Mesendoderm (in vitro differentiated cells): Measurements from ENCODE around the gene PDE4D.

Experiments
- DNase-seq: peaks from one replicate; pipeline ENCODE4 v3.0.0; 2013
- H2AK5ac ChIP-seq: 2 replicates; pipeline ENCODE4 v1.6.1; 2013; ENCODE audit warnings: low read length, inconsistent platforms
- H2BK120ac ChIP-seq: 2 replicates; pipeline ENCODE4 v1.6.1; 2013; ENCODE audit warnings: low read depth, mild to moderate bottlenecking, low read length, moderate library complexity, mixed read lengths
- H2BK15ac ChIP-seq: replicated peaks from 2 replicates; pipeline ENCODE4 v1.6.1; 2013; ENCODE audit warnings: low read depth, mild to moderate bottlenecking, moderate library complexity
- H2BK5ac ChIP-seq: 2 replicates; pipeline ENCODE4 v1.6.1; 2013; ENCODE audit warnings: low read length, inconsistent platforms
- H3K18ac ChIP-seq: 2 replicates; pipeline ENCODE4 v1.6.1; 2013; ENCODE audit warnings: mild to moderate bottlenecking, low read length, mixed read lengths
- H3K23ac ChIP-seq: one replicate; pipeline ENCODE4 v1.6.1; 2013; ENCODE audit warnings: low read length
- H3K27ac ChIP-seq: 2 replicates; pipeline ENCODE4 v1.5.1; 2013; ENCODE audit warnings: low read depth, mild to moderate bottlenecking, inconsistent platforms, low read length, moderate library complexity
- H3K27me3 ChIP-seq: 2 replicates; pipeline ENCODE4 v1.6.1; 2013; ENCODE audit warnings: low read length, control low read depth, mild to moderate bottlenecking, inconsistent platforms; ENCODE audit not compliant: insufficient read depth, poor library complexity
- H3K36me3 ChIP-seq: 2 replicates; pipeline ENCODE4 v1.6.1; 2013; ENCODE audit warnings: low read length, inconsistent platforms; ENCODE audit not compliant: control insufficient read depth, insufficient read depth
- H3K4ac ChIP-seq: one replicate; pipeline ENCODE4 v1.6.1; 2013; ENCODE audit warnings: low read depth, mild to moderate bottlenecking, low read length, moderate library complexity
- H3K4me1 ChIP-seq: 2 replicates; pipeline ENCODE4 v1.6.1; 2013; ENCODE audit warnings: low read depth, low read length, inconsistent platforms; ENCODE audit not compliant: control insufficient read depth
- H3K4me2 ChIP-seq: 2 replicates; pipeline ENCODE4 v1.6.1; 2013; ENCODE audit warnings: low read length
- H3K4me3 ChIP-seq: 2 replicates; pipeline ENCODE4 v1.5.1; 2013; ENCODE audit warnings: mild to moderate bottlenecking, low read length
- H3K56ac ChIP-seq: one replicate; pipeline ENCODE4 v1.6.1; 2013; ENCODE audit warnings: low read length
- H3K79me1 ChIP-seq: 2 replicates; pipeline ENCODE4 v1.6.1; 2013; ENCODE audit warnings: low read length, inconsistent platforms
- H3K79me2 ChIP-seq: 2 replicates; pipeline ENCODE4 v1.6.1; 2013; ENCODE audit warnings: mild to moderate bottlenecking, low read length; ENCODE audit not compliant: control insufficient read depth, insufficient read depth
- H3K9ac ChIP-seq: 2 replicates; pipeline ENCODE4 v1.6.1; 2013; ENCODE audit warnings: low read length, inconsistent platforms
- H4K5ac ChIP-seq: one replicate; pipeline ENCODE4 v1.6.1; 2013; ENCODE audit warnings: low read length
- H4K8ac ChIP-seq: one replicate; pipeline ENCODE4 v1.6.1; 2013; ENCODE audit warnings: low read depth, mild to moderate bottlenecking, control low read depth, low read length, moderate library complexity
- WGBS: extraction: QIAGEN DNeasy Blood & Tissue Kit; methylation state at CpG from one replicate; pipeline ENCODE4 v1.1.7; 2013; ENCODE audit warnings: low lambda C conversion rate, missing lambda C conversion rate; ENCODE audit not compliant: insufficient coverage; ENCODE audit errors: extremely low coverage; 5-methylcytosine and 5-hydroxymethylcytosine counted together

The PDE4D gene

GRCh38 chr5:59517926-59518585 lies 375.5 kb downstream of the PDE4D start:
- Histone ChIP-seq H3K56ac (no peak overlapping the region), H3K18ac (no peak overlapping the region), H3K4ac (no peak overlapping the region), H4K5ac (no peak overlapping the region), H2AK5ac (no peak overlapping the region), H3K9ac (no peak overlapping the region), H3K4me2 (no peak overlapping the region), H4K8ac (no peak overlapping the region), H3K27ac (no peak overlapping the region), H3K27me3 (no peaks in the 10 kb centered on the region), H2BK120ac (no peak overlapping the region), H3K36me3 (no peaks in the 10 kb centered on the region), H2BK5ac (no peak overlapping the region), H3K79me2 (no peaks in the 10 kb centered on the region), H3K4me1 (no peaks in the 10 kb centered on the region), H3K79me1 (no peaks in the 10 kb centered on the region), H2BK15ac (no peak overlapping the region), H3K23ac (no peak overlapping the region), H3K4me3 (no peak overlapping the region)
- no peak for DNase-seq
- no CpG with 5 or more reads among the region's 3 CpGs for WGBS

DNA sequence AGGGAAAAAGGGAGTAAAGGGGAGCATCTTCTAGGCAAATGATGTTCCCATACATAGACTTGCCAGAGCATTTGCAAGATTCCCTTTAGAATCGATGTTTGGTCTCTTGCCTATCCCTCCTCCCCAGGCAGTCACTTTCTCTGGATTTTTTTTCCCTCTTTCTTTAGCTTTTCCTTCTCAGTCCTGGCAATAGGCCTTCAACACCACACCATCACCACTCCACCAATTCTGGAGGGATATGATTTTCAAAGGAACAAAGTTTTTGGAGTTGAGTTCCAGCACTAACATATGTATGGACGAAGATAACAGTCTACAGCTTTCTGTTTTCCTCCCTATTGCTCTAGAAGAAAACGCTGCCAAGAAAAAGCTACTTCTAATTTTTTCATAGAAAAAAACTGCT lies 377.4 kb downstream of the PDE4D start:
- no peak overlapping the region for H3K27ac ChIP-seq
- H2BK120ac ChIP-seq: no peak overlapping the region
- no peak overlapping the region for H3K4ac ChIP-seq
- no peaks in the 10 kb centered on the region for H3K27me3 ChIP-seq
- H3K4me3 ChIP-seq: no peak overlapping the region
- H2AK5ac ChIP-seq: no peak overlapping the region
- no peak overlapping the region for H3K4me2 ChIP-seq
- WGBS: no CpG with 5 or more reads among the region's 3 CpGs
- no peak overlapping the region for H4K5ac ChIP-seq
- H3K79me1 ChIP-seq: no peaks in the 10 kb centered on the region
- no peaks in the 10 kb centered on the region for H3K79me2 ChIP-seq
- no peak overlapping the region for H3K9ac ChIP-seq
- no peaks in the 10 kb centered on the region for H3K36me3 ChIP-seq
- H3K56ac ChIP-seq: no peak overlapping the region
- no peak overlapping the region for H2BK5ac ChIP-seq
- no peak overlapping the region for H2BK15ac ChIP-seq
- H3K23ac ChIP-seq: no peak overlapping the region
- no peaks in the 10 kb centered on the region for H3K4me1 ChIP-seq
- H4K8ac ChIP-seq: no peak overlapping the region
- DNase-seq: no peak
- H3K18ac ChIP-seq: peak overlapping the region; percentile 15

DNA sequence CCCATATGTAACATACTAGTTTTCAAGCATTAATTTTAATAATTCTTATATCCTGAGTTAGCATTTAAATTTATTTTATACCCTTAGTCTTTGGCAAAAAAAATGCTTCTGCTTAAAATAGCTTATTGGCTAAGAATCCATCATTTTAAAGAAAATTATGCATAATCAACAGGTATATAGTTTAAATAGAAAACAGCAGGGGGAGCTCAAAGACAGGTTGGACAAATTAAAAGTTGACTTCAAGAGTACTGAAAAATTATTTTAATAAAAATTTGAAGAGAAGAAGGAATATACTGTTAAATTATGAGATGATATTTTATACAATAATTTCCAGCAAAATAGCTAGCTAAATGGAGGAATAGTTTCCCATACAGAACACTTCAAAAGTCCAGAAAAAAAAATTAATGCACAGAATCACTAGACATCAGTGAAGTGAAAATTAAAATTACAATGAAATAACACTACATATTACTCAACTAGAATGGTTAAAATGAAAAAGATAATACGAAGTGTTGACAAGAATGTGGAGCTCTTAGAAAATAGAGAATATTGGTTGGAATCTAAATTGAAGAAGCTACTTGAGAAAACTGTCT lies 387.1 kb downstream of the PDE4D start:
- no peak overlapping the region for H3K4ac ChIP-seq
- H3K4me3 ChIP-seq: no peak overlapping the region
- H3K4me2 ChIP-seq: no peak overlapping the region
- H2BK15ac ChIP-seq: no peak overlapping the region
- no peak overlapping the region for H4K8ac ChIP-seq
- H2BK120ac ChIP-seq: no peak overlapping the region
- no peak overlapping the region for H2BK5ac ChIP-seq
- H3K9ac ChIP-seq: no peak overlapping the region
- H3K79me2 ChIP-seq: no peaks in the 10 kb centered on the region
- H3K4me1 ChIP-seq: no peaks in the 10 kb centered on the region
- H3K27me3 ChIP-seq: no peaks in the 10 kb centered on the region
- no peak overlapping the region for H4K5ac ChIP-seq
- H3K27ac ChIP-seq: no peak overlapping the region
- WGBS: no CpG with 5 or more reads among the region's 1 CpG
- no peaks in the 10 kb centered on the region for H3K36me3 ChIP-seq
- H3K79me1 ChIP-seq: no peaks in the 10 kb centered on the region
- H2AK5ac ChIP-seq: no peak overlapping the region
- H3K18ac ChIP-seq: no peak overlapping the region
- no peak overlapping the region for H3K56ac ChIP-seq
- DNase-seq: no peak
- no peak overlapping the region for H3K23ac ChIP-seq

DNA sequence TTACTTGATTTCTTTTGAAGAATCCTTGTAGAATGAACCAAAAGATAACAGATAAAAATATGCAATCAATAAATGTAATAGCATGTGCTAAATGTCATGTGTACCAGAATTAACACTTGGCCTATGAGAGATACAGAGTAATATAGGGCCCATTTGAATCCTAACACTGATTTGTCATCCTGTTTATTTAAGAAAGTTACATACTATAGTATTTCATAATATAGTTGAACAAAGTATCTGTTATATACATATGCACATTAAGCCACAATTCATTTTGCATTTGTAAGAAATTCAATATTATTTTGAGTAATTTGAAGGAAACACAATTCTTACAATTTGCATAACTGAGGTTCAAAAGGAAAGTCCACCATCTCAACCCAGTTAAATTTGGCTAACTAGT lies 389.5 kb downstream of the PDE4D start:
- Histone ChIP-seq H3K4ac (no peak overlapping the region), H2AK5ac (no peak overlapping the region), H3K4me1 (no peaks in the 10 kb centered on the region), H4K8ac (no peak overlapping the region), H3K27me3 (no peaks in the 10 kb centered on the region), H3K23ac (no peak overlapping the region), H3K18ac (no peak overlapping the region), H3K9ac (no peak overlapping the region), H4K5ac (no peak overlapping the region), H2BK5ac (no peak overlapping the region), H3K79me2 (no peaks in the 10 kb centered on the region), H3K36me3 (no peaks in the 10 kb centered on the region), H3K27ac (no peak overlapping the region), H3K4me3 (no peak overlapping the region), H3K4me2 (no peak overlapping the region), H2BK15ac (no peak overlapping the region), H3K56ac (no peak overlapping the region), H3K79me1 (no peaks in the 10 kb centered on the region), H2BK120ac (no peak overlapping the region)
- no peak for DNase-seq

- peak; percentile 76 for DNase-seq
Measured at GRCh38 chr5:59503220-59503619, 390.3 kb downstream of the PDE4D start.

DNA sequence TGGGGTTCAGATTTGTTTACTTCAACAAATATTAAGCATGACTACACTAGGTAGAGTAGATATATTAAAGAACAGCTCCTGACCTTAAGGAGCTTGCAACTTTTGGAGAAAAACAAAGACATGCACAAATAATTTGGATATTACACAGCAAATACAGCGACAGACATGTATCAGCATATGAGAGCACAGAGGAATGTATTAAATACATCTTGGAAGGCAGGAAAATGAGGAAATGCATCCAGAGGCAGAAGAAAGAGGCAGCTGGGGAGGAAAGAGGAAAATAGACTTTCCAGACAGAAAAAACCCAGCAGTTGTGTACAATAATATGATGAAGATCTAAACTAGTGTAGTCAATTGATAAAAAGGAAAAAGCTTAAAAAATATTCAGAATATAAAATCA lies 392.2 kb downstream of the PDE4D start:
- Histone ChIP-seq H2BK15ac (no peak overlapping the region), H3K23ac (no peak overlapping the region), H3K9ac (no peak overlapping the region), H2BK5ac (no peak overlapping the region), H3K18ac (no peak overlapping the region), H4K5ac (no peak overlapping the region), H3K4me2 (no peak overlapping the region), H3K27ac (no peak overlapping the region), H4K8ac (no peak overlapping the region), H3K4me1 (no peaks in the 10 kb centered on the region), H2BK120ac (no peak overlapping the region), H3K27me3 (no peaks in the 10 kb centered on the region), H3K79me2 (no peaks in the 10 kb centered on the region), H3K56ac (no peak overlapping the region), H2AK5ac (no peak overlapping the region), H3K36me3 (no peaks in the 10 kb centered on the region), H3K4ac (no peak overlapping the region), H3K4me3 (no peak overlapping the region), H3K79me1 (no peaks in the 10 kb centered on the region)
- DNase-seq: no peak
- no CpG with 5 or more reads among the region's 1 CpG for WGBS

More at GRCh38 chr5:59503220-59503619, 390.3 kb downstream of the PDE4D start:
- Histone ChIP-seq H3K4me3 (no peak overlapping the region), H2BK120ac (no peak overlapping the region), H3K79me2 (no peaks in the 10 kb centered on the region), H3K23ac (no peak overlapping the region), H2AK5ac (no peak overlapping the region), H3K27ac (no peak overlapping the region), H3K18ac (no peak overlapping the region), H3K4me1 (no peaks in the 10 kb centered on the region), H3K4me2 (no peak overlapping the region), H3K56ac (no peak overlapping the region), H4K5ac (no peak overlapping the region), H3K79me1 (no peaks in the 10 kb centered on the region), H4K8ac (no peak overlapping the region), H3K9ac (no peak overlapping the region), H2BK5ac (no peak overlapping the region), H3K36me3 (no peaks in the 10 kb centered on the region), H3K4ac (no peak overlapping the region), H3K27me3 (no peaks in the 10 kb centered on the region), H2BK15ac (no peak overlapping the region)
- WGBS: no CpG with 5 or more reads among the region's 1 CpG
